Activated CD4-positive, alpha-beta T cell treated with anti-CD3 and anti-CD28 coated beads, Interleukin-2, amount 50 U/mL, for 16 hours (primary cell): ENCODE data around the gene PIF1.
"Not testable (repeated sequence)": the region's sequence is repeated elsewhere in the genome, so short reads cannot be mapped to it uniquely, and the experiment has no call there.

Experiments
- DNase-seq: peaks from one replicate; pipeline ENCODE4 v3.0.0-alpha.2; 2020

The PIF1 gene

DNA sequence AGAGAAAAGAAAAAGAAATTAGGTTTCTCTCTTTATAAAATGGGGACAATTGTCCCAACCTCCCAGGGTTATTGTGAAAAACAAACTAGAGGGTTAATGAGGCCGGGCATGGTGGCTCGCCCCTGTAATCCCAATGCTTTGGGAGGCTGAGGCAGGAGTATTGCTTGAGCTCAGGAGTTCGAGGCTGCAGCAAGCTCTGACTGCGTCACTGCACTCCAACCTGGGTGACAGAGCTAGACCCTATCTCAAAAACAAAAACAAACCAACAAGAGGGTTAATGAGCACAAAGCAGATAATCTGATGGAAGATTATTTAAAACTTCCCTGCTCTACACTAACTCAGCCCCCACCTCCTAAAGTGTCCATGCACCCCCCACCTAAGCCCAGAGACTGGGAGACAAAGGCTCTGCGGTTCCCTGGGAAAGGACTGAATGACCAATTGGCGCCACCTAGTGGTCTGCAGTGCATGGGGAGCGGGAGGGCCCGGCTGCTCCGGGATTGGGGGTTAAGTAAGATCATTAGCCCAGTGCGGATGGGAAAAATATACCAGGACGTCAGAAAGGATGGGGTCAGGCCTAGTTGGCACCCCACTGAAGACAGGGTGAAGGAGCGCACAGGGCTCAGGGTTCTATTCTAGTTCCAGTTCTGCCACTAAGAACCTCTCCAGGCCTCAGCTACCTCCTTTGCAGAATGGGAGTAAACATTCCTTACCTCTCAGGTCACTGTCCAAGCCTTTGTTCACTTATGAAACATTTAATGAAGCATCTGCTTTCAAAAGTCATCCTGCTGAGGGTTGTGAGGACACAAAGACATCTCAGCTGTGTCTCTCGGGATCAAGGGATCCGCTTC, 15.6 kb downstream of the PIF1 start:
- peak; percentile 71 for DNase-seq

DNA sequence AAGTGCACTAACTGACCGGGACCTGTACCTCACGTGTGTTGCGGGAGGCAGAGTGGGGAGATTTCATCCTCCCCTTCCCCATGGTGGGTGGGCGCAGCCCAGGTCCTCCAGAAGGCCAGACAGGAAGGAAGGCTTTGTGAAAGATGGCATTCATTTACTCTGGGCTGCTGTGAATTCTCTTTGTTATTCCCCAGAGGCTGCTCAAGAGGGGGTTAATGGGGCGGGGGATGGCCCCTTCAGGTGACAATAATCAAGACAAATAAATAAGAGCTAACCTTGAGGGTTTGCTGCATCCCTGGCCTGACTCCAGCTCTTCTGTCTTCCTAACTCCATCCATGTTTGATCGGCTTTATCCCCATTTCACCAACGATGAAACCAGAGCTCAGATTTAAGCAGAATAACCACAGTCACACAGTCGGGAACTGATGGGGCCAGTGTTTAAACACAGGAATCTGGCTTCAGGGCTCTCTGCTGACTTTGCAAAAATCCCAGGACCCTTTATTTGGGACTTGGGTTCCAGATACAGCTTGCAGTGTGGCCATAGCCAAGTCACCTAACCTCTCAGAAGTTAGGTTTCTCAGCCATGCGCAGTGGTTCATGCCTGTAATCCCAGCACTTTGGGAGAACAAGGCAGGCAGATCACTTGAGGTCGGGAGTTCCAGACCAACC, 16.5 kb downstream of the PIF1 start:
- DNase-seq = no peak

DNA sequence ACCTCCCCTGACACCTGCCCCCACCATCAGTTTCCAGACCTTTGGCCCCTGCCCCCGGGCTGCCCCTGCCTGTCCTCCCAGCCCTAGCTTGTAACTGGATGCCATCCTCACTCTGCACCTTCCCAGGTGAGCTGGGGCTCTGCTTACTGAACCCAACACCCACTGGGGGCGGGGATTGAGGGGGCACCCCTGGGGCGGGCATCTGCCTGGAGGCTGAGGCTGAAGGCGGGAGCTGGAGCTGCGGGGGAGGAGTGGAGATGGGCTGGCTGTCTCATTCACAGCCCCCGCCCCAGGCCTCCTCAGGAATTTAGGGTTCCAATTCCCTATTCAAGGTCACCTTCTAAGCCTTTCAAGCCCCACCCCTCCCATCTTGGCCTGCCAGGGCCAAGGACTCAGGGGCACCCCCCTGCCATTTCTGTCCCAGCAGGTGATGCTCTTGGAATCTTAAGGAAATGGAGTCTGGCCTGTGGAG, 17.7 kb downstream of the PIF1 start:
- no peak for DNase-seq

DNA sequence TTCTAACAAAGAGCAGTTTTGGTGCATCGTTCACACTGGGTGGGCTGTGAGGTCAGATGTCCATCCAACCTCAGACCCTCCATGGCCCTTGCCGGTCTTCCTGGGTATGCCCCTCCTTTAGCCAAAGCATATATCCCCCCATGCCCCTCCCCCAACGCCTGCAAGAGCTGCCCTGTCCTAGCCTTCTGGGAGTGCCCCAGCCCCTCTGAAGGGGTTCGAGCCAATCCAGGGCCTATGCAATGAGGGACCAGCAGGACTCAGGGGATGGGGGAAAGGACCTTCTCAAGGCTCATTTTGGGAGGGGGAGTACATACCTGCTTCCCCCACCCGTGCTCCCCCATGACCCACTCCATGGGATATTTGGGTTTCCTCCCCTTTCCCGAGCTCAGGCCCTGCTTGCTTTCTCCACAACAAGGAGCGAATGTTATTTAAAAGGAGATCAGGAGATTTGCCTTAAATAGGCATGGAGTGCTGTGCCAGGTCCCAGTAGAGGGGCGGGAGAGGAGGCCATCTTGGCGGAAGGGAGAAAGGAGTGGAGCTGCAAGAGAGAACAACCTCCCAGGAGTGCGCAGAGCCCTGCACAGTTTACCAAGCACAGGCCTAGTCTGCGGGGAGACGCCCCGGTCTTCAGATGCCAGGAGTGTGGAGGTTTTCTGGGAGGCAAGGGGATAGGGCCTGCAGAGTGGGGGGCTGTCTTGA, 18.2 kb downstream of the PIF1 start:
- no peak for DNase-seq

DNA sequence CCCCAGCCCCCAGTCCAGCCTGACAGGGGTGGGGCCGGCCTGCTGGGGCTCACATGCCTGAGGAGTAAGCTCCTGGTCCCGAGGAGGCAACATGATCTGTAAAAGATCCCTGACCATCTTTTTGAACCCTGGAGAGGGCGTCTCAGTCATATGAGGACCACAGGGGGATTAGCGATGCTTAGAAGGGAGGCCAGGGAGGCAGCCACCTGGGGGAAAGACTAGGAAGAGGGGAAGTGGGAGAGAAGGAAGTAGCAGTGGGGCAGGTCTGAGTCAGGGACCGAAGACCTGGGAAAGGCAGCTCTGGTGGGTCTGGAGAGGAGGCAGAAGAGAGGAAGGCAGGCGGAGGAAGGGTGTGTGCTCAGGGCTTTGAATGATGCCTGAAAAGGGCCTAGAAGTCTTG, 18.9 kb downstream of the PIF1 start:
- no peak for DNase-seq

DNA sequence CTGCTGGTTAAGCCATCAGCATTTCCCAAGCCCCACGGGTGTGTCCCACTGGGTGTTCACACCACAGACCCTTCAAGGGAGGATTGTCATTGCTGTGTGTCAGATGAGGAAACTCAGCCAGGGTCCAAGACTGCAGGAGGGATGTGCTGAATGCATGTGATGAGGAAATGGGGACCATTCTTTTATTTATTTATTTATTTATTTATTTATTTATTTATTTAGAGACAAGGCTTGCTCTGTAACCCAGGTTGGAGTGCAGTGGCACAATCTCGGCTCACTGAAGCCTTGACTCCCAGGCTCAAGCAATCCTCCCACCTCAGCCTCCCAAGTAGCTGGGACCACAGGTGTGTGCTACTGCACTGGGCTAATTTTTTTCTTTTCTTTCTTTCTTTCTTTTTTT, 20.8 kb downstream of the PIF1 start:
- DNase-seq = no peak

DNA sequence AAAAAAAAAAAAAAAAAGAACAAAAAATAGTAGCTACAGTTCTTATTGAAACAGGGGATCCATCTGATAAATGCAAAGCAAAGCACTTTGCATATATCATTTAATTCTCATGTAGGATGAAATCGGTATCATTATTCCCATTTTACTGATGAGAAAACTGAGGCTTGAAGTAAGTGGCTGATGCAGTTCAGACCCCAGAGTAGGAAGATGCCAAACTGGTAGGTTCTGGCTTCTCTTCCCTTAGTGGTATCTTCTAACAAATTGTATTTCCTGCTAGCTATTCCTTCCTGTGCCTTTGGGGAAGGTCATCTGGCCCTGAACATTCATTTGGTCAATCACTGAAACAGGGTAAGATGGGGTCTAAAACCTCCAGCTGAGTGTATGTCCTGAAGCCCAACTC, 21.9 kb downstream of the PIF1 start:
- no peak for DNase-seq

DNA sequence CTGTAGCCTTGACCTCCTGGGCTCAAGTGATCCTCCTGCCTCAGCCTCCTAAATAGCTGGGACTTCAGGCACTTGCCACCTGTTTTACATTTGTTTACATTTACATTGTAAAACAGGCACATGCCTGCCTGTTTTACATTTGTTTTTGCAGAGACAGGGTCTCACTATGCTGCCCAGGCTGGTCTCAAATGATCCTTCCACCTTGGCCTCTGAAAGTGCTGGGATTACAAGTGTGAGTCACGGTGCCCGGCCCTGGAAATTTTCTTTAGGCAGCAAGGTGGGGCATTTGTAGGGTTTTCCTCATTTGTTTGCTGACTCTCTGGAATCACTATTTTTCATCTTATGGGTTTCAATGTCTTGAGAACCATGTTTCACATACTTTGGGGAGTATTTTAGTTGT, 25.0 kb downstream of the PIF1 start:
- no peak for DNase-seq

DNA sequence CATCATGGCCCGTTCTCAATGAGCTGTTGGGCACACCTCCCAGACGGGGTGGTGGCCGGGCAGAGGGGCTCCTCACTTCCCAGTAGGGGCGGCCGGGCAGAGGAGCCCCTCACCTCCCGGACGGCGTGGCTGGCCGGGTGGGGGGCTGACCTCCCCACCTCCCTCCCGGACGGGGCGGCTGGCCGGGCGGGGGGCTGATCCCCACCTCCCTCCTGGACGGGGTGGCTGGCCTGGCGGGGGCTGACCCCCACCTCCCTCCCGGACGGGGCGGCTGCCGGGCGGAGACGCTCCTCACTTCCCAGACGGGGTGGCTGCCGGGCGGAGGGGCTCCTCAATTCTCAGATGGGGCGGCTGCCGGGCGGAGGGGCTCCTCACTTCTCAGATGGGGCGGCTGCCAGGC, 26.5 kb downstream of the PIF1 start:
- not testable (repeated sequence) for DNase-seq

DNA sequence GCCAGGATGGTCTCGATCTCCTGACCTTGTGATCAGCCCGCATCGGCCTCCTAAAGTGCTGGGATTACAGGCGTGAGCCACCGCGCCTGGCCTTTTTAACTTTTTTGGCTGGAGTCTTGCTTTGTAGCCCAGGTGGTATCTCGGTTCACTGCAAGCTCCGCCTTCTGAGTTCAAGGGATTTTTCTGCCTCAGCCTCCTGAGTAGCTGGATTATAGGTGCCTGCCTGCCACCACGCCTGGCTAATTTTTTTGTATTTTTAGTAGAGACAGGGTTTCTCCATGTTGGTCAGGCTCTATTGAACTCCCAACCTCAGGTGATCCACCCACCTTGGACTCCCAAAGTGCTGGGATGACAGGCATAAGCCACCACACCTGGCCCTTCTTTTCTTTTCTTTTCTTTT, 29.5 kb downstream of the PIF1 start:
- not testable (repeated sequence) for DNase-seq

DNA sequence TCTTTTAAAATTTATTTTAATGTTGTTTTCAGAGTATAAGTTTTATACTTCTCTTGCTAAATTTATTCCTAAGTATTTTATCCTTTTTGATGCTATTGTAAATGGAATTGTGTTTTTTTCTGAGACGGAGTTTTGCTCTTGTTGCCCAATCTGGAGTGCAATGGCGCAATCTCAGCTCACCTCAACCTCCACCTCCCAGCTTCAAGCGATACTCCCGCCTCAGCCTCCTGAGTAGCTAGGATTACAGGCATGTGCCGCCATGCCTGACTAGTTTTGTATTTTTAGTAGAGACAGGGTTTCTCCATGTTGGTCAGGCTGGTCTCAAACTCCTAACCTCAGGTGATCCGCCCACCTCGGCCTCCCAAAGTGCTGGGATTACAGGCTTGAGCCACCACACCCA, 30.1 kb downstream of the PIF1 start:
- DNase-seq = not testable (repeated sequence)

DNA sequence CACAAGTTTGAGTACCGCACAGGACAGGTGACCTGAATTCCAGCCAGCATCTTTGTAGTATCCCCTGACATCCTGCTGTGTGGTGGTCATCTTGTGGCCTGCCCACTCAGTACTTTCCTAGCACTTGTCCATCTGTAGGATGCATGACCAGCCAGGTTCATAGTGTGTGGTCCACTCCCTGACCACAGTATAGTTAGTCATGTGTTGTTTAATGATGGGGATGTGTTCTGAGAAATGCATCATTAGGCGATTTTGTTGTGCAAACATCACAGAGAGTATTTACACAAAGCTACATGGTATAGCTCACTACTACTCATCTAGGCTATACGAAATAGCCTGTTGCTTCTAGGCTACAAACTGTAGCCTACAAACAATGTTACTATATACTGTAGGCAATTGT, 33.2 kb downstream of the PIF1 start:
- DNase-seq = no peak

DNA sequence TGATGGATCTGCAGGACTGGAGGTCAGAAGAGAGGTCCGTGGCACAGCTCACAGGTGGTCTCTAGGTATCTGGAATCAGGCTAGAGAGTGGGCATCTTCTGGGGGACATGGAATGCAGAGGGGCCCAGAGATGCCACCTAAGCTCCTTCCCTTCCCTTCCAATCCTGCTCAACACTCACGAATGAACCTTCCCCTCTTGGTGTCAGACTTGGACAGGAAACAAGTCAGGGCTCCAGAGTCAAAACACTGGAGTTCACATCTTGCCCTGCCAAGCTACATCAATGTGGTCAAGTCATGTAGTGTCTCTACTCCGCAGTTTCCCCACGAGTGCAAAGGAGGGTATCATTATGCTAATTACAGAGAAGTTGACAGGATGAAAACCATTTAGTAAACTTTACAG, 34.0 kb downstream of the PIF1 start:
- DNase-seq = no peak

DNA sequence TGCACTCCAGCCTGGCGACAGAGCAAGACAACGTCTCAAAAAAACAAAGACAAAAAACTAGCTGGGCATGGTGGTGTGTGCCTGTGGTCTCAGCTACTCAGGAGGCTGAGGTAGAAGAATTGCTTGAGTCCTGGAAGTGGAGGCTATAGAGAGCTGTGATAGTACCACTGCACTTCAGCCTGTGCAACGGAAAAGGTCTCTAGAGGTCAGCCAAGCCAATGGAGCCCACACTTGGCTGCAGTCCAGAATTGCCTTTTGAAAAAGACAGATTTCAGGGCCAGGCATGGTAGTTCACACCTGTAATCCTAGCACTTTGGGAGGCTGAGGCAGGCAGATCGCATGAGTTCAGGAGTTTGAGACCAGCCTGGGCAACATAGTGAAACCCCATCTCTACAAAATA, 41.7 kb downstream of the PIF1 start:
- no peak for DNase-seq

DNA sequence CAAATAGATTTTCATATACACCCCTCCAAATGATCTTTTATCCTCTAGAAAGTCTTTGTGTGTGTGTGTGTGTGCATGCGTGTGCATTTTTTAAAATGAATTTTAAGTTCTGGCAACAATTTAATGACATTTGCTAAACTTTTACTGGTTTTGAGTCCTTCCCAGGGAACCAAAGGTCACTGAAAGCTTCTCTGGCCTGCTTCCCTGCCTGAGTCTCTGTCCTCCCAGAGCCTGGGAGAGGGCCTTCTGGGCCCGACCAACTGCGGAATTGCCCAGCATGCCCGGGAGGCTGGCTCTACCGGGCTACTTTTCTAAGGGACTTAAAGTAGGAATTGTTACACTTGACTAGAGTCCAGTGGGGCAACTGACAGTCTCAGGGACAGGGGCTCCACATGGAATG, 42.7 kb downstream of the PIF1 start:
- no peak for DNase-seq

DNA sequence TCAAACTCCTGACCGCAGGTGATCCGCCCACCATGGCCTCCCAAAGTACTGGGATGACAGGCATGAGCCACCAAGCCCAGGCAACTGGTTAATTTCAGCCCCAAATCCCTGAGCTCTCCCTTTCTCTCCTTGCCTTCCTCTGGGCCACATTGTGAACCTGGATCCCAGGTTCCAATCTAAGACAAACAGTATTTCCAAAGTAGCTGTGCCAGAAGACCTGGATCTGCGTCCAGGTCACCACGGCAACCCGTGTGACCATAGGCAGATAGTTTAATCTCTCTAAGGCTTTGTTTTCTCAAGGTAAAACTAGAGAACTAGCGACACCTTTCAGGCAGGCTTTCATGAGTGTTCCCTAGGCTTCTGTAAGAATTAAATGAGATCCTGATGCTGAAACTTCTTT, 44.1 kb downstream of the PIF1 start:
- DNase-seq = no peak

DNA sequence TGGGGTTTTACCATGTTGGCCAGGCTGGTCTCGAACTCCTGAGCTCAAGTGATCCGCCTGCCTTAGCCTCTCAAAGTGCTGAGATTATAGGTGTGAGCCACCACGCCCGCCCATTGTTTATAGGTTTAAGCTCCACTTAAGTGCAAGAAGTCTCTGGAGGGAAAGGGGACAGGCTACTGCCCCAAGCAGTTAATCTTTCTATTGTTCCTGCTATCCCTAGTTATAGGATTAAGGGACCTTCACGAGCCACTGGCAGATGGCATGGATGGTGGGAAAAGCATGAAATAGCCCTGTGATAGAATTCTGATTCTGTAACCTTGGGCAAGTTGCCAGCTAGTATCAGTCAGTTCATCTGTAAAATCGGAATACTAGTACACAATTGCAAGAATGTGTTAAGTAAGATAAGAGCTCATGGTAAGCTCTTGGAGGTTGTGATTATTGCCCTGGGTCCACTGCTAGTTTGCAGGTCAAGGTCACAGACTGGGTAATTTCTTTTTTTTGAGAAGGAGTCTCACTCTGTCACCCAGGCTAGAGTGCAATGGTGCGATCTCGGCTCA, 44.8 kb downstream of the PIF1 start:
- no peak for DNase-seq

DNA sequence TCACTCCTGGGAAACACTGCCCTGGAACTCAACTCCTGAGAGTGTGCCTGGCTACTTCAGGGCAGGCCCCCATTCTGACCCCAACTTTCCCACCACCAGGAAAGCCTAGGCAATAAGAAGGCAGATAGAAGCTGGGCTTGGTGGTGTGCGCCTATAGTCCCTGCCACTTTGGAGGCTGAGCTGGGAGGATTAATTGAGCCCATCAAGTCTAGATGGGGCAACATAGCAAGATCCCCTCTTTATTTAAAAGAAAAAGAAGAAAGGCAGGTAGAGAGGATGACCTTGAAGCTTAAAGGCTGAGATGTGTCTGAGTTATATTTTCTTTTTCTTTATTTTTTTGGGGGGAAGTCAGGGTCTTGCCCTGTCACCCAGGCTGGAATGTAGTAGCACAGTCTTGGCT, 45.8 kb downstream of the PIF1 start:
- no peak for DNase-seq

DNA sequence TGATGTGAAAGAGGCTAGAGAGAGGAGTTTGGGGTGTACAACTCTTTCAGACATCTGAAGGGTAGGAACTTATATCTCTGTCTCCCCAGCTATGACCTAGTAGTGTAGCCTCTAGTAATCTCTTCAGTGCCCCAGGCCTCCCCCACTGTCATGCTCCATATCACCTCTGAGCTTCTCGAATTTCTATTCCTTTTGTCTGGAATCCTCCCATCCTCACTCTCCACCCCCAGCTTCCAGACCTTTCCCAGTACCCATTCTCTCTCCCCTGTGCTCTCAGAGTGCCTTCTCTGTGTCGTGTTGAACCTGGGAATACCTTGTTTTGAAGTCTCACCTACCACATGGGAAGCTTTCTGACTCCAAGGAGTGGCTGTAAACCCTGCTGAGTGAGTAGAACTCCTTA, 46.4 kb downstream of the PIF1 start:
- no peak for DNase-seq

DNA sequence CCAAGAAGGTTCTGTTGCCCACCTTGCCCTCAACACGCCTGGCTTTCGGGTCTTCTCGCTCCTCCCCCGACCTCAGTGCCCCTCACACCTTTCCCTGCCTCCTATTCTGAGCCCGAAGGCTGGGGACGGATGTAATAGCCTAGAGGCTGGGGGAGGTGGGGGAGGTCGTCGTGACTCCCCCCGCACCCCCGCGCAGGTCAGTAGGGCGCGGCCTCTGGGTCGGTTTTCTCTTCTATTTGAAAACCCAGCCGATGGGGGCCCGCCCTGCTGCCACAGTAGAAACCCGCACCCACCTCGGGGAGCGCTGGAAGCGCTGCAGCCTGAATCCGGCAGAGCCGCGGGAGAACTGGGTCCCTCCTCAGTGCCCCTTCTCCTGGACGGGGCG, 49.1 kb downstream of the PIF1 start:
- DNase-seq = no peak

DNA sequence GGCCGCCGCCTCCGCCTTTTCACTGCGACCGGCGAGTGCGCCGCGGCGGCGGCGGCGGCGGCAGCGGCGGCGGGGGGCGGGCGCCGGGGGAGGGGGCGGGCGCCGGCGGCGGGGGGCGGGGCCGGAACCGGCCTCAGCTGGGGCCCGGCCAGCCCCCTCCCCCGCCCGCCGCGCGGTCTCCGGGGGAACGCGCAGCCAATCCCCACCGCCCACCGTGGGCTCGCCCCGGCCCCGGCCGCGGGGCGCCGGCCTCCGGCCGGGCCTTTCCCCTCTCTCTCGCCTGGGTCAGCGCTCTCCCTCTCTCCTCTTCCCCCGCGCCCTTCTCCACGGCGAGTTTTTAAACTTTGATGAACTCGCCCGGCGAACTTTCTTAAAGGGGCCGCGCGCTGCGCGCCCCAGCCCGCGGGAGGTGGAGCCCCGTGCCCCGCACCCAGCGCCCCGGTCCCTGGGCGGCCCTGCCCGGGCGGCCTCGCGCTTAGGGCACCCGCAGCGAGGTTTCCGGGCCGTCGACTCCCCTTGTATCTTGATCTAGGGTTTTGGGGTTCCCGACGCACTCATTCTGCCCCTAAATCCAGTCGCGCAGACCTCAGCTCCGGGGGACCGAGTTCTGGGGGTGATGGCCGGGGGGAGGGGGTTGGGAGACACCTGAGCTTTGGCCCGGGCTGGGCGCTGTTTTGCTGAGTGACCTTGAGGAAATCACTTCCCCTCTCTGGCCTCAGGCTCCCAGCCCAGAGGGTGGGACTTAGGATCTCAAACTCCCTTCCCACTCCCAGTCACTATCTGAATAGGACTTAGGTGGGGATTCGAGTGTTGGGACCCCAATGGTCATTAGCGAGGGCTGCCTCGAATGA, 49.7 kb downstream of the PIF1 start, which contains the start of gene RBPMS2:
Gene RBPMS2 (minus strand): TSS at position 39 of the 851 bp plus-strand sequence. CDS start 270 bp downstream, outside the sequence.
- no peak for DNase-seq
